ENCODE measurements around the gene DOCK3. TPM values are rescaled to one million over a fixed set of nuclear protein-coding genes. Genes with fewer than 3 reads are reported as not detected.

The DOCK3 gene
- total RNA-seq, 2 experiments from 2014 or later: 2.5 to 2.6 TPM

GRCh38 chr3:51378726-51379125, 704.0 kb downstream of the DOCK3 start:
- no peaks in the 10 kb centered on the region for H3K27me3 Mint-ChIP-seq
- H3K36me3 Mint-ChIP-seq (ENCODE audit: low read depth): peaks cover 3% of the 10 kb centered on the region

GRCh38 chr3:51379301-51379700, 704.6 kb downstream of the DOCK3 start:
- Mint-ChIP-seq H3K4me3 (no peak overlapping the region), H3K27ac (no peak overlapping the region), H3K4me1 (peaks cover 19% of the 10 kb centered on the region), H3K9me3 (ENCODE audit: low read depth) (no peaks in the 10 kb centered on the region), H3K27me3 (no peaks in the 10 kb centered on the region), H3K36me3 (ENCODE audit: low read depth) (peaks cover 3% of the 10 kb centered on the region)
- ChIA-PET POLR2A (no interaction called here), CTCF (interaction anchor here (1.3 kb wide), 1 partner anchor 10 kb away, joined by 6 read pairs; no protein-coding TSS in a partner anchor)
- ATAC-seq (no peak), DNase-seq (no peak)
- intact Hi-C loops (cut with DNase I, micrococcal nuclease): no loop called here

More at GRCh38 chr3:51378726-51379125, 704.0 kb downstream of the DOCK3 start:
- Mint-ChIP-seq H3K9me3 (ENCODE audit: low read depth) (no peaks in the 10 kb centered on the region), H3K4me3 (no peak overlapping the region), H3K27ac (no peak overlapping the region), H3K4me1 (peaks cover 16% of the 10 kb centered on the region)
- POLR2A ChIA-PET: no interaction called here
- CTCF ChIA-PET: interaction anchor here (0.5 to 1.9 kb wide), 5 partner anchors 9 to 815 kb away, joined by 3 to 6 read pairs (median 4); no protein-coding TSS in a partner anchor
- no peak for DNase-seq
- intact Hi-C loops (cut with DNase I, micrococcal nuclease): no loop called here
- ATAC-seq: no peak

GRCh38 chr3:51379746-51380455, 705.2 kb downstream of the DOCK3 start:
- Mint-ChIP-seq H3K36me3 (ENCODE audit: low read depth) (peaks cover 7% of the 10 kb centered on the region), H3K27ac (no peak overlapping the region), H3K4me3 (no peak overlapping the region), H3K4me1 (peaks cover 19% of the 10 kb centered on the region), H3K9me3 (ENCODE audit: low read depth) (no peaks in the 10 kb centered on the region), H3K27me3 (no peaks in the 10 kb centered on the region)
- ChIA-PET CTCF (interaction anchor here (0.7 to 1.3 kb wide), 2 partner anchors 9 to 764 kb away, joined by 3 to 6 read pairs; no protein-coding TSS in a partner anchor), POLR2A (no interaction called here)
- no peak for ATAC-seq
- intact Hi-C loops (cut with DNase I, micrococcal nuclease): loop anchor here (10.0 kb wide), 4 partner anchors 425 to 1155 kb away; partner anchors contain the start of genes DOCK3 (in 1 of the 2), NT5DC2 (in 1 of the 2), POC1A (in 1 of the 2) and UQCC5 (in 1 of the 2)
- no peak for DNase-seq

- DNase-seq (no peak), ATAC-seq (no peak)
- CTCF ChIA-PET: interaction anchor here (0.7 kb wide), 1 partner anchor 765 kb away, joined by 3 read pairs; no protein-coding TSS in a partner anchor
- H3K27ac Mint-ChIP-seq: no peak overlapping the region
- H3K4me1 Mint-ChIP-seq: peaks cover 21% of the 10 kb centered on the region
- peaks cover 11% of the 10 kb centered on the region for H3K36me3 Mint-ChIP-seq (ENCODE audit: low read depth)
- no peak overlapping the region for H3K4me3 Mint-ChIP-seq
- intact Hi-C loops (cut with DNase I, micrococcal nuclease): loop anchor here (10.0 kb wide), 4 partner anchors 424 to 1154 kb away; partner anchors contain the start of genes DOCK3 (in 1 of the 2), NT5DC2 (in 1 of the 2), POC1A (in 1 of the 2) and UQCC5 (in 1 of the 2)
- POLR2A ChIA-PET: no interaction called here
- no peaks in the 10 kb centered on the region for H3K27me3 Mint-ChIP-seq
- H3K9me3 Mint-ChIP-seq (ENCODE audit: low read depth): no peaks in the 10 kb centered on the region
Observed at GRCh38 chr3:51380601-51381332, 706.0 kb downstream of the DOCK3 start.

- no peak for DNase-seq
- peaks cover 16% of the 10 kb centered on the region for H3K36me3 Mint-ChIP-seq (ENCODE audit: low read depth)
- peaks cover 26% of the 10 kb centered on the region for H3K4me1 Mint-ChIP-seq
- CTCF ChIA-PET: no interaction called here
- POLR2A ChIA-PET: no interaction called here
- H3K4me3 Mint-ChIP-seq: no peak overlapping the region
- no peaks in the 10 kb centered on the region for H3K27me3 Mint-ChIP-seq
- no peak for ATAC-seq
- H3K27ac Mint-ChIP-seq: no peak overlapping the region
- intact Hi-C loops (cut with DNase I, micrococcal nuclease): loop anchor here (10.0 kb wide), 4 partner anchors 423 to 1153 kb away; partner anchors contain the start of genes DOCK3 (in 1 of the 2), NT5DC2 (in 1 of the 2), POC1A (in 1 of the 2) and UQCC5 (in 1 of the 2)
- H3K9me3 Mint-ChIP-seq (ENCODE audit: low read depth): no peaks in the 10 kb centered on the region
Observed at GRCh38 chr3:51381333-51381705, 706.6 kb downstream of the DOCK3 start.

GRCh38 chr3:51382076-51382745, 707.5 kb downstream of the DOCK3 start:
- H3K36me3 Mint-ChIP-seq (ENCODE audit: low read depth): peaks cover 24% of the 10 kb centered on the region
- intact Hi-C loops (cut with DNase I, micrococcal nuclease): loop anchor here (10.0 kb wide), 4 partner anchors 423 to 1153 kb away; partner anchors contain the start of genes DOCK3 (in 1 of the 2), NT5DC2 (in 1 of the 2), POC1A (in 1 of the 2) and UQCC5 (in 1 of the 2)
- no peak overlapping the region for H3K27ac Mint-ChIP-seq
- no peaks in the 10 kb centered on the region for H3K27me3 Mint-ChIP-seq
- no peak for ATAC-seq
- H3K9me3 Mint-ChIP-seq (ENCODE audit: low read depth): no peaks in the 10 kb centered on the region
- POLR2A ChIA-PET: no interaction called here
- DNase-seq: no peak
- peaks cover 34% of the 10 kb centered on the region for H3K4me1 Mint-ChIP-seq
- no peak overlapping the region for H3K4me3 Mint-ChIP-seq
- CTCF ChIA-PET: no interaction called here

GRCh38 chr3:51382947-51383578, 708.3 kb downstream of the DOCK3 start:
- Mint-ChIP-seq H3K9me3 (ENCODE audit: low read depth) (no peaks in the 10 kb centered on the region), H3K4me3 (peak overlapping the region; percentile 93), H3K27me3 (no peaks in the 10 kb centered on the region), H3K4me1 (peaks cover 42% of the 10 kb centered on the region), H3K27ac (peak overlapping the region; percentile 71), H3K36me3 (ENCODE audit: low read depth) (peaks cover 31% of the 10 kb centered on the region)
- ATAC-seq (no peak), DNase-seq (no peak)
- ChIA-PET CTCF (interaction anchor here (0.6 to 0.7 kb wide), 3 partner anchors 287 to 751 kb away, joined by 3 to 4 read pairs (median 3); no protein-coding TSS in a partner anchor), POLR2A (no interaction called here)
- intact Hi-C loops (cut with DNase I, micrococcal nuclease): loop anchor here (10.0 kb wide), 4 partner anchors 422 to 1152 kb away; partner anchors contain the start of genes DOCK3 (in 1 of the 2), NT5DC2 (in 1 of the 2), POC1A (in 1 of the 2) and UQCC5 (in 1 of the 2)

GRCh38 chr3:51384055-51384725, 709.5 kb downstream of the DOCK3 start:
- ATAC-seq: peak; percentile 8

GRCh38 chr3:51384726-51385473, 710.2 kb downstream of the DOCK3 start, which contains the start of gene MANF:
Gene MANF, plus strand, starts transcription at chr3:51385291. Its CDS starts 52 bp downstream, at chr3:51385343.
- ATAC-seq (peak; percentile 97), DNase-seq (peak; percentile 99)
- H3K27me3 Mint-ChIP-seq: no peaks in the 10 kb centered on the region
- ChIA-PET CTCF (interaction anchor here (0.8 to 2.1 kb wide), 6 partner anchors 13 to 768 kb away, joined by 3 to 9 read pairs (median 4); partner anchors contain the start of gene MAPKAPK3), POLR2A (interaction anchor here (0.6 to 2.1 kb wide), 10 partner anchors 9 to 882 kb away, joined by 3 to 15 read pairs (median 3); partner anchors contain the start of genes ABHD14B, DCAF1 and HEMK1)
- peak within 1 kb of the TSS; percentile 99 for H3K27ac Mint-ChIP-seq
- peaks cover 46% of the 10 kb centered on the region for H3K4me1 Mint-ChIP-seq
- H3K4me3 Mint-ChIP-seq: peak within 1 kb of the TSS; percentile 93
- intact Hi-C loops (cut with DNase I, micrococcal nuclease): loop anchor here (1.0 to 10.0 kb wide), 18 partner anchors 114 to 1150 kb away; partner anchors contain the start of genes HEMK1 (in 2 of the 2), TEX264 (in 2 of the 2), DCAF1 (in 1 of the 2) and DOCK3 (in 1 of the 2)
- H3K9me3 Mint-ChIP-seq (ENCODE audit: low read depth): no peaks in the 10 kb centered on the region
- peaks cover 43% of the 10 kb centered on the region for H3K36me3 Mint-ChIP-seq (ENCODE audit: low read depth)

More at GRCh38 chr3:51384055-51384725, 709.5 kb downstream of the DOCK3 start:
- H3K36me3 Mint-ChIP-seq (ENCODE audit: low read depth): peaks cover 40% of the 10 kb centered on the region
- H3K4me1 Mint-ChIP-seq: peaks cover 44% of the 10 kb centered on the region
- DNase-seq: peak; percentile 41
- POLR2A ChIA-PET: interaction anchor here (0.6 to 2.1 kb wide), 4 partner anchors 9 to 589 kb away, joined by 3 to 15 read pairs (median 3); partner anchors contain the start of genes ABHD14B and DCAF1
- CTCF ChIA-PET: interaction anchor here (1.2 to 1.6 kb wide), 2 partner anchors 12 to 50 kb away, joined by 4 to 6 read pairs; no protein-coding TSS in a partner anchor
- peak overlapping the region; percentile 93 for H3K4me3 Mint-ChIP-seq
- H3K27me3 Mint-ChIP-seq: no peaks in the 10 kb centered on the region
- H3K9me3 Mint-ChIP-seq (ENCODE audit: low read depth): no peaks in the 10 kb centered on the region
- intact Hi-C loops (cut with DNase I, micrococcal nuclease): loop anchor here (2.0 to 10.0 kb wide), 8 partner anchors 417 to 1151 kb away; partner anchors contain the start of genes HEMK1 (in 2 of the 2), DOCK3 (in 1 of the 2), HYAL3 (in 1 of the 2) and MAPKAPK3 (in 1 of the 2)
- peak overlapping the region; percentile 99 for H3K27ac Mint-ChIP-seq
